RKO (cell line): ENCODE results near the gene ATF3.

Experiments
- DNase-seq: peaks from one replicate; pipeline ENCODE4 v3.0.0-alpha.2; 2016; ENCODE audit warnings: low spot score

Gene ATF3

DNA sequence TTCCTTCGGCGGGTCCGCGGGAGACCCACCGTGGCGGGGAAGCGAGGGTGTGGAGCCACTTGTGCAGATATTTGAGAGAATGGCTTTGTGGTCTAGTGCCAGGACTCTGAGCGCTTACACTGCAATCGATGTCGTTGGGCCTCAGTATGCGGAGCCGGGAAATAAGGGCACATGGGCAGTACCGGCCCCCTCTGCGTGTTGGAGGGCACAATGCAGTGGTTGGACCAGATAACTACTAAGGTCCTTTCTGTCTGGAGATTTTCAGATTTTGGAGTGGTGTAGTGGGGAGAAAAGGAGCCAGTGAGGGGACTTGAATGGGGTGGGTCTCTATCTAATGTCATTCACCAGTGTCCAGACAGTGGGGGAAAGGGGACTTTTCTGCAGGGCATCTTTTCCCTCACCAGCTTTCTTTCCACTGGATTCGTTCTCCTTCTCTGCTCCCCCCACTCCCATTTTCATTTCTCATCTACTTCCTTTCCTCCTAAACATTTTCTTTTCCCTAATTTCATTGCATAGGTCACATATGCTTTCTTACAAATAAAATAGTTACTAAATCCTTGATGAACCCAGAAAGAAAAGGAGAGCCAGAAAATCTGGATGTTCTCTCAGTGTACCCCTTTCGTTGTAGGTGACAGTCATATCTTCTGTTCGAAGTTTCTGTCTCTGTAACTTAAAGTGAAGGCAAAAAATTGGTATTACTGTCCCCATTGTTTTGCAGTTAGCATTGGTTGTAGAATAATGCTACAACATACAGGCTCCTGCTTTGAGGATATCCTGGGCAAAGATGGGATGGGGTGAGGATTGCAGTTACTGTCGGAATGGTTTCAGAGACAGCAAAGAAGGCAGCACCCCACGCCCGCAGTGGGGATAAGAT lies 1.4 kb downstream of the ATF3 start:
- DNase-seq = peak; percentile 32

DNA sequence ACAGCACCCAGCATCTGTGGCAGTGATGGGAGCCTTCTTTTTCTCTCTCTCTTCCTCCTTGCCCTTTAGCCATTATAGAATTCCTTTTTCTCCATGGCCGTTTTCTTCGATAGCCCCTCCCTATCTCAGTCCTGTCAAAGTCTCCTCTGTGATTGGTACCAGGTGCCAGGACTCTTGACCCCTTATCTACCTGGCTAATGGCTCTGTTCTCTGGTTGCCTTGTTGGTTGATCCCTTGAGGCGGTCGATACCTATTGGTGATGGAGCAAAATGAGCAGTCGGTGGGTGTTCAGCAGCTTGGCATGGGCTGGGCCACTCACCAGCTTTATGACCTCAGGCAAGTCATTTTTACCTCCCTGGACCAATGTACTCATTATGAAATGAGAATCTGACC lies 2.0 kb downstream of the ATF3 start:
- no peak for DNase-seq

DNA sequence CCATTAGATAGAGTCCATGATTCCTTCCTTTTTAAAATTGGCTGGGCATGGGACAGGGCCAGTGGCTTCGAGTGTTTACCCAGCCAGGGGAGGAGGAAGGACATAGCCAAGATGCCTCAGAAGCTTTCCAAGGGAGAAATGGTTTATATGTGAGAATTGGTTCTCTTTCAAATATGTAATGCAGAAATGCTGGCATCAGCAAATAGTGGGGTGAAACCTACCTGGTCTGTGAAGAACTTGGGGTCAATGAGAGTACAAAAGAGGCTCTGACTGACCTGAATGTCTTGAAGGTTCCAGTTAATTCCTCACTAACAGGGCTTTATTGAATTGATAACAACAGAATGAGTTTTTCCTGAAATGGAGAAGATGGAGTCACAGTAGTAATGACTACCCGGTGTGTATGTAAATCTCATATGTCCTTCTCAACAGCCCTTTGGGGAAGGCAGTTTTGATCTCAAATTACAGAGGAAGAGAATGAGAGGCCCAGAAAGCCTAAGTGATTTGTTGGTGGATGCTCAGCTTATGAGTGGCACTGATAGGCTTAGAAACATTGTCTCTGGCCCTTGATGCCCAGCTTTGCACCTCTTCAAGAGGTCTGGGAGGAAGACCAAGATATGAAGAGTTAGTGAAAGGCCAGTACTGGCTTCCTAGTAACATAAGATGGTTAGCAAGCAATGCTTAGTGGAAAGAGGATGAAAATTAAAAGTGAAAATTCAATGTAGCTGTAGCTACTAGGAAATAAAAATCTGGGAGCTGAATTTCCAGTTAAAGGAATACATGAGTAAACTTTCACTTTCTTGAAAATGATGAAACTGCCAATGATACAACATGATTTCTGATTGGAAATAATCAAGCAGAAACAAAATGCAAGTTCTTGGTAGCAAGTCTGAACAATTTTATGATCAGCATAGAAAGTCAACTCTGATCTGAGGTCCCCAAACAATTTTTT lies 2.7 kb downstream of the ATF3 start:
- no peak for DNase-seq

- no peak for DNase-seq
These were observed 3.7 kb downstream of the ATF3 start for GRCh38 chr1:212612041-212612961.

DNA sequence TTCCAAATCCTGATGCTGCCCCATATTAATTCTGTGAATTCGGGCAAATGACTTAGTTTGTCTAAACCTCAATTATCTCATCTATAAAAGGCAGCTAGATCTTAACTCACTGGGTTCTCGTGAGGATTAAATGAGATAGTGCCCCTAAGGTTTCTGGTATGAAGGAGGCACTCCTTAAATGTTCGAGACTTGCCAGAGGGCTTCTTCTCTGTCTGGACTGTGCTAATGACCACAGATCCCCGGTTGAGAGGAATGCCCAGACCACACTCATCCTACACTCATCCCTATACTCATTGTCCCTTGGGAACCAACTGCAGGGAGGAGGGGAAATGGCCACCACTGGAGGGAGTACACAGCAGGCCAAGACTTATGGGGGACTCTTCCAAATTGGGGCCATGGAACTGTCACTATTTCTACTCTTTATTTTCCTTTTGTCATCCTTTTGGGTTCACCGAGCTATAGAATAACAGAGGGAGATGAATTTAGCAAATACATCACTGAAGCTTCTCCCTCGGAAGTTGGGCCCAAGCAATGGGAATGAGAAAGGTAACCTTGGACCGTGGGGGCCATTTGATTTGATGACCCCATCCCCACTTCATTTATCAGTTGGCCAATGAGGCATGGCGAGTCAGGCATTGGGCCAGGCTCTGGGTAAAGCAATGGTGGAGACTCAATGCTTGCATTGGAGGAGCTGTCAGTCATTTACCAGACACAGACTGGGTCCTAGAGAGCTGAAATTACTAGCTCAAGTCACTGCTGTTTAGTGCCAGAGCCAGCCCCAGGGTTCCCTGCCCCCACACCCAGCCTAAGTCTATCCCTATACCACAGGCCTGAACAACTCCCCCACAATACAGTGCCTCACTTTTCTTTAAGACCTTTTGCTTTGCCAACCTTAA lies 5.1 kb downstream of the ATF3 start:
- DNase-seq = no peak

- no peak for DNase-seq
These were observed 6.1 kb downstream of the ATF3 start for GRCh38 chr1:212614453-212615200.

DNA sequence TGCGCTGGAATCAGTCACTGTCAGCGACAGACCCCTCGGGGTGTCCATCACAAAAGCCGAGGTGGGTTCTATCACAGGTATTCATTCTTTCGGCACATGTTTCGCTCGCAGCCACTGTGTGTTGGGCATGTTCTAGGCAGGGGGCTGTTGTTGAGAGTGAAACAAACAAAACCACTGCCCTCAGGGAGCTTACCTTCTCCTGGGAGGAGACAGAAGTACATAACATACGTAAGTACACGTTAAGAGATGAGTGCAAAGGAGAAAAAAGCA lies 6.6 kb downstream of the ATF3 start:
- DNase-seq = no peak

GRCh38 chr1:212618466-212619210 lies 10.1 kb downstream of the ATF3 start:
- DNase-seq = no peak

- DNase-seq = no peak
These were observed 11.7 kb downstream of the ATF3 start for GRCh38 chr1:212620293-212620692.

DNA sequence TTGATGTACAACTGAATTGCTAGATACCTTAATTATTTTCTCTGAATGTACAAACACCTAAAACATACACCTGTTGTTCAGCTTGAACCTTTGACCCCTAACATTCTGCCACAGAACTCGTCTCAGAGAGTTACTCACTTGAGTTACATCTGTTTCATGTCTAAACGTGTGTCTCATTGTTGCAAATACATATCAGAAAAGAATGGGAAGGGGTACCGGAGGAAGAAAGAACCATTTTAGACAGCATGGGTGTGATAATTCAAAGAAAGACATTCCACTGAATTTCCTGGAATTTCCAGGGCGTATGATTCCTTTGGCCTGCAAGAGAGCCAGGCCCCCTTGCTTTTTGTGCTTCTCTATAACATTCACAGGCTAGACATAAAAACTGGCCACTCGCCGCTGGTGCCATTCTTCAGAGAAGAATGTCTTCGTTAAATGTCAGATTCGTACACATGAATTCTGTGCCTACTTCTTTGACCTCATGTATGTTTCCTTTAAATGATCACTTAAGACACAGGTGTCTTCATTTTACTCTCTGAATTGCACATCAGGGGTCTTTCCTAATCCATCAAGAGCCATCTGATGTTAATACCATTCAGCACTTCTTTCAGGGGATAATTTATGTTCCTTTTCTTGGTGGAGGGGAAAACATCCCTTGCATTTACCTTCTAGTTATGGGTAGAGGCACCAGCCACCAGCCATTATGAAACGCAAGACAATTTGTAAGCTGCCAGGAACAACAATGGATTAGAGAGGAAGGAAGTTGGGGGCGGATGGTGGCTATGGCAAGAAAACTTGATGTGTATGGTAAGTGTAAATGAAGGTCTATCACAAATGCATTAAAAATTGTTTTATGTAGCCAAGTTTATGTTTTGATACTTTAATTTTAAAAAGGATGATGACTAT lies 12.7 kb downstream of the ATF3 start:
- no peak for DNase-seq

GRCh38 chr1:212621949-212622305 lies 13.4 kb downstream of the ATF3 start:
- DNase-seq = no peak

GRCh38 chr1:212622467-212622866 lies 13.9 kb downstream of the ATF3 start:
- DNase-seq = no peak

- DNase-seq = no peak
These were observed 14.3 kb downstream of the ATF3 start for GRCh38 chr1:212622906-212623305.

DNA sequence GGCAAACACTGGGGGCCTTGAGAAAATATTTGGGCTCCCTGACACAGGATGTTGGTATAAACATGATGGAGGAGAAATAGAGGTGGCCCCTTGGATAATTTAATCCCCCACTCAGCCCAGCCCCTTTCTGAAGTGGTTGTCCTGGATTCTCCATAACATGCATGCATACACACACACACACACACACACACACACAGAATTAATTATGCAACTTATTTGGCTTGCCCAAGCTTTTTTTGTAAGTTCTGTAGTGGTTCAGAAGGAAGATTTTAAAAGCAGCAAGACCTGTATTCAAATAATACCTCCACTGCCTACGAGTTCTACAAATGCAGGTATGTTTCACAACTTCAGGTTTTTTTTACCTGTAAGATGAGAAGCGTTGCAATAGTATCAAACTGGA lies 15.0 kb downstream of the ATF3 start:
- no peak for DNase-seq

GRCh38 chr1:212624976-212625501 lies 16.5 kb downstream of the ATF3 start:
- no peak for DNase-seq

GRCh38 chr1:212625781-212626450 lies 17.4 kb downstream of the ATF3 start:
- DNase-seq = no peak

DNA sequence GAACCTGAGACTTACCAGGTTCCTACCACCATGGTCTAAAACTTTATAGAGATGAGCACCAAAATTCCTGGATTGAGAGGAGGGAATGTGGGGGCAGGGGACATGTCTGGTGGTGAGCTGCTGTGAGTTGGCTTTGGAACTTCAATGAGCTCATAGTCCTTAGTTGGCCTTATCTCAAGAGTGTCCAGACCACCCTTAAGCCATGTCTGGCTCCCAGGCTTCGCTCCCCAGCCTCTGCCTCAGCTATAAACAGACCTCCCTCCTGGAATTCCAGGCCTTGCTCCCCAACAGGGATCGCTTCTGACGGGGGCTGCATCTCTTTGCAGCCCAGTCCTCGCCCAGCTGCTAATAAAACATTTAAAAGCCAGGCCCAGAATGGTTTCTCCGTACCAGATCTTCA lies 19.5 kb downstream of the ATF3 start:
- no peak for DNase-seq
